HCT116 (cell line): Measurements from ENCODE around the gene SAV1. TPM values are rescaled to one million over a fixed set of nuclear protein-coding genes. Genes with fewer than 3 reads are reported as not detected.

Experiments
- total RNA-seq: library from RNA; stranded (reverse); gene quantifications from one replicate; pipeline ENCODE4 v1.2.1, GENCODE V29; 2021; ENCODE audit not compliant: unreplicated experiment

Gene SAV1
- total RNA-seq, 1 experiment from 2014 or later, result 38.0 TPM

Other genes with a start within 250 kb of the SAV1 start
- 39.1 TPM for gene MAP4K5, start 135.7 kb downstream of the SAV1 start, total RNA-seq
- gene ATL1, start 108.2 kb downstream of the SAV1 start, total RNA-seq, result 1.4 TPM
- 39.6 TPM for gene NIN, start 162.9 kb upstream of the SAV1 start, total RNA-seq
- gene ABHD12B, start 203.7 kb upstream of the SAV1 start, total RNA-seq, result 0.74 TPM